BJ (cell line): ENCODE data around the gene ACTA2. TPM values are rescaled to one million over a fixed set of nuclear protein-coding genes. Genes with fewer than 3 reads are reported as not detected.

ENCODE experiments used
- CTCF ChIA-PET: fragments of 350-600 bp; formaldehyde crosslinking; extraction: SDS; loops from one replicate; lab custom pipeline; 2021; ENCODE audit warnings: antibody characterized with exemption, inconsistent platforms; lab: Yijun Ruan, JAX
- POLR2A ChIA-PET: fragments of 300-600 bp; sonication (Branson Sonifier 250); formaldehyde crosslinking; extraction: SDS; loops from one replicate; lab custom pipeline; 2021; ENCODE audit warnings: antibody characterized with exemption; lab: Charles Lee
- DNase-seq: peaks from one replicate; pipeline ENCODE4 v3.0.0-alpha.2; 2011; ENCODE audit warnings: low read depth
- H3K27me3 ChIP-seq: 2 replicates; pipeline ENCODE4 v1.6.0; 2011; ENCODE audit warnings: low read length; ENCODE audit not compliant: control insufficient read depth, insufficient read depth
- H3K36me3 ChIP-seq: 2 replicates; pipeline ENCODE4 v1.5.1; 2011; ENCODE audit warnings: low read length; ENCODE audit not compliant: control insufficient read depth, insufficient read depth
- H3K4me3 ChIP-seq: 2 replicates; pipeline ENCODE4 v1.5.1; 2011; ENCODE audit warnings: low read depth, mild to moderate bottlenecking, control low read depth, low read length
- polyA plus RNA-seq: library from polyadenylated mRNA; depleted of rRNA; stranded (reverse); fragments of >200 nt; gene quantifications from 2 replicates; pipeline ENCODE4 v1.2.3, GENCODE V29; 2011
- TF ChIP-seq, protein P1 (sequence below): IDR thresholded peaks from 2 replicates; pipeline ENCODE4 v1.5.1; 2011; ENCODE audit warnings: low read depth, mild to moderate bottlenecking, control low read depth, inconsistent platforms, low read length, moderate library complexity; ENCODE audit not compliant: insufficient read depth

ACTA2 gene
- polyA plus RNA-seq, 1 experiment, result 1,821 TPM

DNA sequence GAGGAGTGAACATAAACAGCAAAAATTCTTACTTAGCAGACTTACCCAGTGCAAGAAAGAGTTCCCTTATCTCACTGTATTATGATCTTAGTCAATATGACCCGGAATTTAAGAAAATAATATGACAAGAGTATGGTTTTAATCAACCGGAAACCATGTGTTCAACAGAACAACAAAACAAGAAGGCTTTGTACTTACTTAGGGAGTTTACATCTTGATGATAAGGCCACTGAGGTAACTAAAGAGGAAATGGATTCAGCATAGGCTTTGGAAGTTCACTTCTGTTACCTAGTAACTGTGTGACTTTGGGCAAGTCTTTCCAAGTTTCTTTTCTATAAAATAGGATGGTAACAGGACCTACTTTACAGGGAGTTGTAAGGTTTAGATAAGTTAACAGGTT, 30.6 kb upstream of the ACTA2 start:
- Histone ChIP-seq H3K36me3 (0 out of 2 replicates have a peak, but pooled peaks cover 1% of the 10 kb centered on the region), H3K27me3 (no peaks in the 10 kb centered on the region), H3K4me3 (no peak overlapping the region)
- no peak for DNase-seq
- ChIA-PET POLR2A (no interaction called here), CTCF (interaction anchor here (0.6 to 3.0 kb wide), 4 partner anchors 12 to 743 kb away, joined by 3 to 12 read pairs (median 8); no protein-coding TSS in a partner anchor)
- TF ChIP-seq, protein P1, sequence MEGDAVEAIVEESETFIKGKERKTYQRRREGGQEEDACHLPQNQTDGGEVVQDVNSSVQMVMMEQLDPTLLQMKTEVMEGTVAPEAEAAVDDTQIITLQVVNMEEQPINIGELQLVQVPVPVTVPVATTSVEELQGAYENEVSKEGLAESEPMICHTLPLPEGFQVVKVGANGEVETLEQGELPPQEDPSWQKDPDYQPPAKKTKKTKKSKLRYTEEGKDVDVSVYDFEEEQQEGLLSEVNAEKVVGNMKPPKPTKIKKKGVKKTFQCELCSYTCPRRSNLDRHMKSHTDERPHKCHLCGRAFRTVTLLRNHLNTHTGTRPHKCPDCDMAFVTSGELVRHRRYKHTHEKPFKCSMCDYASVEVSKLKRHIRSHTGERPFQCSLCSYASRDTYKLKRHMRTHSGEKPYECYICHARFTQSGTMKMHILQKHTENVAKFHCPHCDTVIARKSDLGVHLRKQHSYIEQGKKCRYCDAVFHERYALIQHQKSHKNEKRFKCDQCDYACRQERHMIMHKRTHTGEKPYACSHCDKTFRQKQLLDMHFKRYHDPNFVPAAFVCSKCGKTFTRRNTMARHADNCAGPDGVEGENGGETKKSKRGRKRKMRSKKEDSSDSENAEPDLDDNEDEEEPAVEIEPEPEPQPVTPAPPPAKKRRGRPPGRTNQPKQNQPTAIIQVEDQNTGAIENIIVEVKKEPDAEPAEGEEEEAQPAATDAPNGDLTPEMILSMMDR, result no peak

DNA sequence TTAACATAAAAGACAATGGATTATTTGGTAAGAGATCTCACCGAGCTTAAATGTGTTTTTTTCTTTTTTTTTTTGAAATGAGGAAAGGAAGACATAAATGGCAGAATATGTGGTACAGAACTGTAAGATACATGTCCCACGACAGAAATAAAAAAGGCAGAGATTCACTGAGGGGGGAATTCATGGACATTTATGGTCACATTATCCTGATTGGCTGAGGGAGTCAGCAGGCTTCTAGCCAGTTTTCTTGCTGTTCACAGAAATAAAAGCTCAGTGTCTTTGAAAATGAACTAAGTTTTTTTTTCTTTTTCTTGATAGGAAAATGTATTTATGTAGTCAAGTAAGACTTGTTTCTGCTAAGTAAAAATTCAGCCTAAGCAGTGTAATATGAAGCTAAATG, 29.8 kb upstream of the ACTA2 start:
- ChIA-PET POLR2A (interaction anchor here (0.6 kb wide), 1 partner anchor 745 kb away, joined by 3 read pairs; no protein-coding TSS in a partner anchor), CTCF (interaction anchor here (0.6 to 3.0 kb wide), 7 partner anchors 11 to 234 kb away, joined by 3 to 12 read pairs (median 3); no protein-coding TSS in a partner anchor)
- no peak for DNase-seq
- 0 out of 2 replicates have a peak, but pooled peaks cover 1% of the 10 kb centered on the region for H3K36me3 ChIP-seq
- no peak overlapping the region for H3K4me3 ChIP-seq
- TF ChIP-seq, protein P1, result no peak
- no peaks in the 10 kb centered on the region for H3K27me3 ChIP-seq

DNA sequence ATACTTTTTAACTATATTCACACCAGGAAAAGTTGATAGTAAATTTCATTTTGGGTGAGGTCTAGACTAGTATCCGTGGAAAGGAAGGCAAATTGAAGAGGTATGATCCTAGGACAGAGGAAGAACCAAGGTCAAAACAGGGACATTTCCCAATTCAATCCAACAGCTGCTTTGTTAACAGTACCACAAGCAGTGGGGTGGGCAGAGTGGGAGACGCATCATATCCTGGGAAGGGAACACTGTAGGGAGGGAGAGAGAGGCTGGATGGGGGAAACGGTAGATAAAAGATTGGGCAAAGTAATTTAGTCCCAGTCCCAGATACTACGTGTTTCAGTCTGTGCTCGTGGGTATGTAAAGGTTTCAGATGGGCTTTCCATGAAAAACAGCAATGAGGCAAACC, 28.9 kb upstream of the ACTA2 start:
- CTCF ChIA-PET, result interaction anchor here (0.6 to 3.0 kb wide), 5 partner anchors 45 to 416 kb away, joined by 3 to 12 read pairs (median 3); no protein-coding TSS in a partner anchor

DNA sequence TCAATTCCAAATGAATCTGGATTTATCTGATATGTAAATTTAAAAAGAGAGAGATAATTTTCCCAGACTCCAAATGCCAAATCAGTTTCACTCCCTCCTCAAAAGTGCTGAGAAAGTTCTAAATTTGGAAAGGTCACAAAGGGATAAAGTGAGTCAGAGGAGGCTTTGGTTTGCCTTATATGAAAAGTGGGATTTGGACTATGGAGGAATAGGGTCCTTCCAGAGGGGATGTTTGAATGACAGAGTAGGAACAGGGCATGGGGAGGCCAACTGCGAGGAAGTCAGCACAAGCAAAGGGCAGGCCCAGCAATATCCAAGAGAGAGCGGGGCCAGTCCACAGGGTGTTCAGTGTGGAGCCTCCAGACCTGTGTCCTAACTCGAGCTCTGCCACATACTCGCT, 28.2 kb upstream of the ACTA2 start:
- TF ChIP-seq, protein P1, result no peak
- Histone ChIP-seq H3K4me3 (no peak overlapping the region), H3K27me3 (no peaks in the 10 kb centered on the region), H3K36me3 (0 out of 2 replicates have a peak, but pooled peaks cover 1% of the 10 kb centered on the region)
- CTCF ChIA-PET, result interaction anchor here (1.0 to 3.0 kb wide), 3 partner anchors 44 to 48 kb away, joined by 3 to 12 read pairs (median 4); no protein-coding TSS in a partner anchor
- POLR2A ChIA-PET, result no interaction called here
- DNase-seq, result no peak

More for the DNA sequence above, 28.9 kb upstream of the ACTA2 start:
- Histone ChIP-seq H3K36me3 (0 out of 2 replicates have a peak, but pooled peaks cover 1% of the 10 kb centered on the region), H3K27me3 (no peaks in the 10 kb centered on the region), H3K4me3 (no peak overlapping the region)
- no peak for DNase-seq
- TF ChIP-seq, protein P1, result no peak
- POLR2A ChIA-PET, result no interaction called here

DNA sequence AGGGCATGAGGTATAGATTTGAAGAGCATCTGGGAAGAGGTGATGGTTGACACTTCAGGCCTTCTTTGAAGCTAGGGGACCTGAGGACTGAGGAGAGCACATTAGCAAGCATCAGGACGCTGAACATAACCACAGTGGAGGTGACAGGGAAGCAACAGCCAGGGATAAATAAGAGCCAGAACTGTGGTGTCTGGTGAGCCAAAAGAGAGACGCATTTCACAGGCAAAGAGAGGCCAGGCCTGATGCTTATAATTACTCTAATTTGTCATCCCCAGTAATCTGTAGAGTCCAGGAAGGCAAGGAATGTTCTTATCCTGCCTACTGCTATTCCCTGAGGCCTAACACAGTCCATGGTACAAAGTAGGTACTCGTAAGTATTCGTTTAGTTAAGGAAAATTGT, 27.7 kb upstream of the ACTA2 start:
- Histone ChIP-seq H3K27me3 (no peaks in the 10 kb centered on the region), H3K36me3 (0 out of 2 replicates have a peak, but pooled peaks cover 1% of the 10 kb centered on the region), H3K4me3 (no peak overlapping the region)
- DNase-seq, result no peak
- POLR2A ChIA-PET, result no interaction called here
- CTCF ChIA-PET, result interaction anchor here (1.3 to 3.0 kb wide), 2 partner anchors 44 to 47 kb away, joined by 4 to 12 read pairs; no protein-coding TSS in a partner anchor
- TF ChIP-seq, protein P1, result no peak
